HepG2 (cell line): ENCODE data around the gene ZNF683. TPM values are rescaled to one million over a fixed set of nuclear protein-coding genes. Genes with fewer than 3 reads are reported as not detected.

Experiments used
- ATF7-NPFF ChIP-seq: sonication (generic); formaldehyde crosslinking; IDR thresholded peaks from 2 replicates; pipeline ENCODE4 v1.8.1; 2023; ENCODE audit warnings: mild to moderate bottlenecking, low read depth, missing genetic modification reagents, moderate library complexity
- ATRX ChIP-seq: sonication (generic); formaldehyde crosslinking; IDR thresholded peaks from 2 replicates; pipeline ENCODE4 v1.4.0; 2020; ENCODE audit warnings: missing genetic modification reagents, borderline replicate concordance
- BHLHE40 ChIP-seq: IDR thresholded peaks from 2 replicates; pipeline ENCODE4 v1.6.1; 2011; ENCODE audit warnings: low read length, improper control_type of control experiment
- CCAR2 ChIP-seq: fragments of 200-400 bp; formaldehyde crosslinking; optimal IDR thresholded peaks from 2 replicates; pipeline ENCODE3; 2018; ENCODE audit warnings: low read depth, mild to moderate bottlenecking, low read length, moderate library complexity
- EZH2 ChIP-seq: conservative IDR thresholded peaks from 2 replicates; pipeline ENCODE4 v1.6.1; 2012; ENCODE audit warnings: mild to moderate bottlenecking, low read depth, low read length, moderate library complexity
- FOXO1 ChIP-seq: sonication (generic); formaldehyde crosslinking; IDR thresholded peaks from 2 replicates; pipeline ENCODE4 v1.4.0; 2020; ENCODE audit warnings: missing genetic modification reagents
- HIVEP1 ChIP-seq: sonication (generic); formaldehyde crosslinking; IDR thresholded peaks from 2 replicates; pipeline ENCODE4 v1.4.0; 2020; ENCODE audit warnings: mild to moderate bottlenecking, missing genetic modification reagents
- HNRNPLL ChIP-seq: fragments of 200-400 bp; formaldehyde crosslinking; IDR thresholded peaks from 2 replicates; pipeline ENCODE4 v1.6.1; 2017; ENCODE audit warnings: mild to moderate bottlenecking, low read depth, low read length; ENCODE audit not compliant: poor library complexity, severe bottlenecking
- KDM5B ChIP-seq: sonication (generic); formaldehyde crosslinking; IDR thresholded peaks from 2 replicates; pipeline ENCODE4 v1.4.0; 2020; ENCODE audit warnings: missing genetic modification reagents, mild to moderate bottlenecking, borderline replicate concordance
- MAZ ChIP-seq, 2 experiments: sonication (generic) in 1 of 2; formaldehyde crosslinking in 1 of 2; IDR thresholded peaks; 2 replicates each; pipeline versions ENCODE4 v1.5.0 to v1.6.1; 2012 to 2020; ENCODE audit warnings: low read depth in 2 of 2, mild to moderate bottlenecking in 2 of 2, borderline replicate concordance in 1 of 2, improper control_type of control experiment in 1 of 2, low read length in 1 of 2, missing genetic modification reagents in 1 of 2, moderate library complexity in 1 of 2
- PHF5A ChIP-seq: IDR thresholded peaks from one replicate; pipeline ENCODE4 v1.6.1; 2018; ENCODE audit warnings: low read depth, missing genetic modification reagents; ENCODE audit not compliant: unreplicated experiment
- RFXAP ChIP-seq: sonication (generic); formaldehyde crosslinking; IDR thresholded peaks from 2 replicates; pipeline ENCODE4 v1.4.0; 2020; ENCODE audit warnings: missing genetic modification reagents, borderline replicate concordance
- SMAD9 ChIP-seq: sonication (generic); formaldehyde crosslinking; IDR thresholded peaks from 2 replicates; pipeline ENCODE4 v1.5.1; 2020; ENCODE audit warnings: mild to moderate bottlenecking, missing genetic modification reagents
- STAT5B ChIP-seq: sonication (generic); formaldehyde crosslinking; IDR thresholded peaks from 2 replicates; pipeline ENCODE4 v1.4.0; 2020; ENCODE audit warnings: missing genetic modification reagents
- TP53 ChIP-seq: sonication (generic); formaldehyde crosslinking; conservative IDR thresholded peaks from 2 replicates; pipeline ENCODE4 v1.4.0; 2020; ENCODE audit warnings: missing genetic modification reagents
- ZBTB20 ChIP-seq: sonication (generic); formaldehyde crosslinking; IDR thresholded peaks from 2 replicates; pipeline ENCODE4 v1.8.1; 2023; ENCODE audit warnings: missing genetic modification reagents, low read depth, mild to moderate bottlenecking, borderline replicate concordance
- ZFYVE20 ChIP-seq: sonication (generic); formaldehyde crosslinking; IDR thresholded peaks from 2 replicates; pipeline ENCODE4 v1.8.0; 2023; ENCODE audit warnings: low read depth, mild to moderate bottlenecking, moderate library complexity, missing genetic modification reagents, borderline replicate concordance
- ZNF3 ChIP-seq: IDR thresholded peaks from 2 replicates; pipeline ENCODE4 v1.7.0; 2017; ENCODE audit warnings: inconsistent platforms
- ZNF432 ChIP-seq: sonication (generic); formaldehyde crosslinking; IDR thresholded peaks from 2 replicates; pipeline ENCODE4 v1.5.0; 2020; ENCODE audit warnings: missing genetic modification reagents, mild to moderate bottlenecking, borderline replicate concordance
- ZNF749 ChIP-seq: sonication (generic); formaldehyde crosslinking; IDR thresholded peaks from 2 replicates; pipeline ENCODE4 v1.8.0; 2022; ENCODE audit warnings: mild to moderate bottlenecking, missing genetic modification reagents, moderate library complexity, borderline replicate concordance
- ZSCAN22 ChIP-seq: sonication (generic); formaldehyde crosslinking; IDR thresholded peaks from 2 replicates; pipeline ENCODE4 v1.4.0; 2020; ENCODE audit warnings: mild to moderate bottlenecking, missing genetic modification reagents
- ZSCAN25 ChIP-seq: sonication (generic); formaldehyde crosslinking; IDR thresholded peaks from 2 replicates; pipeline ENCODE4 v1.8.0; 2022; ENCODE audit warnings: mild to moderate bottlenecking, missing genetic modification reagents
- polyA plus RNA-seq, 8 experiments: library from polyadenylated mRNA; depleted of rRNA in 3 of 8; stranded (reverse) in 7 of 8; unstranded in 1 of 8; fragments of >200 nt; fragmentation: Illumina TruSeq in 4 of 8; extraction: Trizol in 4 of 8; gene quantifications; 2 replicates each; pipeline versions ENCODE4 v1.2.1 to v1.2.3, GENCODE V29; 2011 to 2016; ENCODE audit warnings: low read depth in 4 of 8, missing spikeins in 1 of 8, mixed read lengths in 1 of 8; ENCODE audit not compliant: insufficient read depth in 1 of 8
- total RNA-seq, 5 experiments: library from RNA; depleted of rRNA; stranded (reverse); fragments of >200 nt; fragmentation: Illumina TruSeq; extraction: Trizol; gene quantifications; 2 replicates each; pipeline ENCODE4 v1.2.3, GENCODE V29; 2016; ENCODE audit warnings: low read depth in 1 of 5
- TF ChIP-seq, protein P1 (sequence below): sonication (generic); formaldehyde crosslinking; IDR thresholded peaks from 2 replicates; pipeline ENCODE4 v1.5.0; 2020; ENCODE audit warnings: missing genetic modification reagents
- TF ChIP-seq, protein P2 (sequence below): sonication (generic); formaldehyde crosslinking; IDR thresholded peaks from 2 replicates; pipeline ENCODE4 v1.4.0; 2020; ENCODE audit warnings: missing genetic modification reagents, borderline replicate concordance
- TF ChIP-seq, protein P3 (sequence below): sonication (generic); formaldehyde crosslinking; IDR thresholded peaks from 2 replicates; pipeline ENCODE4 v1.4.0; 2020; ENCODE audit warnings: missing genetic modification reagents, mild to moderate bottlenecking, borderline replicate concordance

The ZNF683 gene
- total and polyA plus RNA-seq, 2 of the 13 experiments (the other 11 are each of a cell fraction or from before 2014, with no cell fraction given), result not detected

DNA sequence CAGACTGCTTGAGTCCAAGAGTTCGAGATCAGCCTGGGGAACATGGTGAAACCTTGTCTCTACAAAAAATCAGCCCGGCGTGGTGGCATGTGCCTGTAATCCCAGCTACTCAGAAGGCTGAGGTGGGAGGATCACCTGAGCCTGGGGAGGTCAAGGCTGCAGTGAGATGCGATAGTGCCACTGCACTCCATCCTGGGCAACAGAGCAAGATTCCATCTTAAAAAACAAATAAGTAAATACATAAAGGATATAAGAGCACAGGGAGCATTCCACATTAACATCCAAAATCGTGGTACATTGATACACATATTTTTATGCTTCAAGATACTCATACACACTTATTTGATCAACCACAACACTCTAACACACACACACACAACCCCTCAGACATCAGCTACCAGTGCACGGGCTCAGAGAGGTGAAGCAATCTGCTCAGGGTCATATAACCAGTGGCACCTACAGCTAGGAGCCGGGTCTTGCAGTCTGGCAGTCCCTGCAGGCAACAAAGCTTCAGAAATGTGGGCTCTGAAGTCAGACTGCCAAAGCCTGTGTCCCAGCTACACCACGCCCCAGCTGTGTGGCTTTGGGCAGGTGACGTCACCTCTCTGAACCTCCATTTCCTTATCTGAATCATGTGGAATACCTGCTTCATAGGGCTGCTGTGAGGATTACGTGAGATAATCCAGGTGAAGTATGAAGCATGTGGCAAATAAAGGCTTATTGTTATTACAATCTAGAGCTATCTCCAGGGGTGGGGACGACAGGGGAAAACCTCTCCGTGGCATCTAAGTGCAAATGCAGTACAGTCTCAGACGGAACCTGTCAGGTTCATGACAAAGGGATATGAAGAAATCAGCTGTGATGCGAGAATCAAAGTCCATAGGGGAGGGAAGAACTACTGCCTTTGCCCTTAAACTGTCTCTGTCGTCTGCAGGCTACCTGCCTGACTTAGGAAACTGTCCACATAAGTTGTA, 13.9 kb downstream of the ZNF683 start (continued):
- TF ChIP-seq, protein P1, sequence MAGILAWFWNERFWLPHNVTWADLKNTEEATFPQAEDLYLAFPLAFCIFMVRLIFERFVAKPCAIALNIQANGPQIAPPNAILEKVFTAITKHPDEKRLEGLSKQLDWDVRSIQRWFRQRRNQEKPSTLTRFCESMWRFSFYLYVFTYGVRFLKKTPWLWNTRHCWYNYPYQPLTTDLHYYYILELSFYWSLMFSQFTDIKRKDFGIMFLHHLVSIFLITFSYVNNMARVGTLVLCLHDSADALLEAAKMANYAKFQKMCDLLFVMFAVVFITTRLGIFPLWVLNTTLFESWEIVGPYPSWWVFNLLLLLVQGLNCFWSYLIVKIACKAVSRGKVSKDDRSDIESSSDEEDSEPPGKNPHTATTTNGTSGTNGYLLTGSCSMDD (CRISPR knock-in tag), result no peak
- no peak for TF ChIP-seq FOXO1 (CRISPR knock-in tag)
- TF ChIP-seq, protein P2, sequence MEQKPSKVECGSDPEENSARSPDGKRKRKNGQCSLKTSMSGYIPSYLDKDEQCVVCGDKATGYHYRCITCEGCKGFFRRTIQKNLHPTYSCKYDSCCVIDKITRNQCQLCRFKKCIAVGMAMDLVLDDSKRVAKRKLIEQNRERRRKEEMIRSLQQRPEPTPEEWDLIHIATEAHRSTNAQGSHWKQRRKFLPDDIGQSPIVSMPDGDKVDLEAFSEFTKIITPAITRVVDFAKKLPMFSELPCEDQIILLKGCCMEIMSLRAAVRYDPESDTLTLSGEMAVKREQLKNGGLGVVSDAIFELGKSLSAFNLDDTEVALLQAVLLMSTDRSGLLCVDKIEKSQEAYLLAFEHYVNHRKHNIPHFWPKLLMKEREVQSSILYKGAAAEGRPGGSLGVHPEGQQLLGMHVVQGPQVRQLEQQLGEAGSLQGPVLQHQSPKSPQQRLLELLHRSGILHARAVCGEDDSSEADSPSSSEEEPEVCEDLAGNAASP (CRISPR knock-in tag), result 0 out of 2 replicates have a peak, but pooled peaks have one; percentile 9
- no peak for TF ChIP-seq ZBTB20
- TF ChIP-seq TP53 (CRISPR knock-in tag), result no peak
- TF ChIP-seq STAT5B (CRISPR knock-in tag), result no peak
- TF ChIP-seq PHF5A, result no peak
- TF ChIP-seq ATRX (CRISPR knock-in tag), result no peak
- TF ChIP-seq CCAR2, result no peak
- no peak for TF ChIP-seq ZNF432 (CRISPR knock-in tag)
- TF ChIP-seq HIVEP1 (CRISPR knock-in tag), result no peak
- no peak for TF ChIP-seq SMAD9 (CRISPR knock-in tag)
- TF ChIP-seq KDM5B (CRISPR knock-in tag), result no peak
- TF ChIP-seq HNRNPLL, result no peak
- TF ChIP-seq ZFYVE20 (CRISPR knock-in tag), result no peak
- TF ChIP-seq ZSCAN25 (CRISPR knock-in tag), result no peak
- TF ChIP-seq MAZ (IDR thresholded peaks at IDR 0.05; ENCODE audit: borderline replicate concordance, low read depth, low read length), result no peak
- TF ChIP-seq MAZ (CRISPR knock-in tag; IDR thresholded peaks at IDR 0.05; ENCODE audit: low read depth), result no peak
- TF ChIP-seq BHLHE40, result peak; percentile 41
- TF ChIP-seq ZSCAN22 (CRISPR knock-in tag), result no peak
- no peak for TF ChIP-seq EZH2
- TF ChIP-seq ATF7-NPFF, result no peak
- TF ChIP-seq RFXAP (CRISPR knock-in tag), result no peak
- TF ChIP-seq, protein P3, sequence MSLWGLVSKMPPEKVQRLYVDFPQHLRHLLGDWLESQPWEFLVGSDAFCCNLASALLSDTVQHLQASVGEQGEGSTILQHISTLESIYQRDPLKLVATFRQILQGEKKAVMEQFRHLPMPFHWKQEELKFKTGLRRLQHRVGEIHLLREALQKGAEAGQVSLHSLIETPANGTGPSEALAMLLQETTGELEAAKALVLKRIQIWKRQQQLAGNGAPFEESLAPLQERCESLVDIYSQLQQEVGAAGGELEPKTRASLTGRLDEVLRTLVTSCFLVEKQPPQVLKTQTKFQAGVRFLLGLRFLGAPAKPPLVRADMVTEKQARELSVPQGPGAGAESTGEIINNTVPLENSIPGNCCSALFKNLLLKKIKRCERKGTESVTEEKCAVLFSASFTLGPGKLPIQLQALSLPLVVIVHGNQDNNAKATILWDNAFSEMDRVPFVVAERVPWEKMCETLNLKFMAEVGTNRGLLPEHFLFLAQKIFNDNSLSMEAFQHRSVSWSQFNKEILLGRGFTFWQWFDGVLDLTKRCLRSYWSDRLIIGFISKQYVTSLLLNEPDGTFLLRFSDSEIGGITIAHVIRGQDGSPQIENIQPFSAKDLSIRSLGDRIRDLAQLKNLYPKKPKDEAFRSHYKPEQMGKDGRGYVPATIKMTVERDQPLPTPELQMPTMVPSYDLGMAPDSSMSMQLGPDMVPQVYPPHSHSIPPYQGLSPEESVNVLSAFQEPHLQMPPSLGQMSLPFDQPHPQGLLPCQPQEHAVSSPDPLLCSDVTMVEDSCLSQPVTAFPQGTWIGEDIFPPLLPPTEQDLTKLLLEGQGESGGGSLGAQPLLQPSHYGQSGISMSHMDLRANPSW, result no peak
- no peak for TF ChIP-seq ZNF749 (CRISPR knock-in tag)
- no peak for TF ChIP-seq ZNF3 (CRISPR knock-in tag)
